HEK293 (cell line): ENCODE data around the gene DRC7.
A peak's percentile ranks its signal among the peaks of the same experiment; 100 is the strongest.

ENCODE experiments used
- CTCF ChIA-PET: fragments of 350-600 bp; formaldehyde crosslinking; extraction: SDS; loops from one replicate; lab custom pipeline; 2021; ENCODE audit warnings: antibody characterized with exemption; lab: Yijun Ruan, JAX
- POLR2A ChIA-PET: fragments of 300-600 bp; formaldehyde crosslinking; extraction: SDS; loops from one replicate; lab custom pipeline; 2020; ENCODE audit warnings: antibody characterized with exemption, inconsistent platforms; lab: Yijun Ruan, JAX
- H3K27ac ChIP-seq: fragments of 200-500 bp; sonication (Bioruptor generic); 2 replicates; pipeline ENCODE4 v1.5.1; 2014; ENCODE audit warnings: low read depth, low read length, control low read depth, inconsistent platforms; ENCODE audit errors: extremely low read depth
- H3K36me3 ChIP-seq, 2 experiments: fragments of 200-500 bp in 1 of 2; sonication (Bioruptor generic) in 1 of 2; 1 replicate in 1 of 2; 2 replicates in 1 of 2; pipeline ENCODE4 v1.5.1; 2014 to 2017; ENCODE audit warnings: inconsistent platforms in 2 of 2, low read length in 2 of 2; ENCODE audit not compliant: control insufficient read depth in 2 of 2, insufficient read depth in 1 of 2
- H3K4me1 ChIP-seq: fragments of 200-500 bp; sonication (Bioruptor generic); 2 replicates; pipeline ENCODE4 v1.5.1; 2014; ENCODE audit warnings: mild to moderate bottlenecking, low read length, inconsistent platforms; ENCODE audit not compliant: control insufficient read depth, insufficient read depth
- H3K4me3 ChIP-seq: 2 replicates; pipeline ENCODE4 v1.5.1; 2011; ENCODE audit warnings: low read depth, mild to moderate bottlenecking, control low read depth, low read length, moderate library complexity
- H3K9me3 ChIP-seq: fragments of 200-500 bp; sonication (Bioruptor generic); 2 replicates; pipeline ENCODE4 v1.5.1; 2014; ENCODE audit warnings: low read depth, low read length, inconsistent platforms; ENCODE audit not compliant: control insufficient read depth, insufficient read depth
- BCL11B ChIP-seq: fragments of 450-650 bp; formaldehyde crosslinking; IDR thresholded peaks from 2 replicates; pipeline ENCODE4 v1.5.1; 2016; ENCODE audit warnings: low read depth, missing biosample characterization, missing genetic modification characterization
- GLI4 ChIP-seq: fragments of 450-650 bp; formaldehyde crosslinking; IDR thresholded peaks from 2 replicates; pipeline ENCODE4 v1.5.1; 2016; ENCODE audit warnings: missing biosample characterization, missing genetic modification characterization
- KLF9 ChIP-seq: fragments of 450-650 bp; formaldehyde crosslinking; IDR thresholded peaks from 2 replicates; pipeline ENCODE4 v1.5.1; 2016; ENCODE audit warnings: missing biosample characterization, missing genetic modification characterization, low read depth
- OSR2 ChIP-seq: fragments of 450-650 bp; formaldehyde crosslinking; IDR thresholded peaks from 2 replicates; pipeline ENCODE4 v1.5.1; 2016; ENCODE audit warnings: missing biosample characterization, missing genetic modification characterization
- SCRT1 ChIP-seq: fragments of 450-650 bp; formaldehyde crosslinking; IDR thresholded peaks from 2 replicates; pipeline ENCODE4 v1.5.1; 2016; ENCODE audit warnings: missing biosample characterization, missing genetic modification characterization, borderline replicate concordance
- SP7 ChIP-seq: fragments of 450-650 bp; formaldehyde crosslinking; IDR thresholded peaks from 2 replicates; pipeline ENCODE4 v1.5.1; 2016; ENCODE audit warnings: missing biosample characterization, missing genetic modification characterization
- TRIM28 ChIP-seq: IDR thresholded peaks from 2 replicates; pipeline ENCODE4 v1.6.1; 2011; ENCODE audit warnings: low read length, control low read depth, borderline replicate concordance
- ZNF10 ChIP-seq: fragments of 450-650 bp; formaldehyde crosslinking; IDR thresholded peaks from 2 replicates; pipeline ENCODE4 v1.5.1; 2017; ENCODE audit warnings: missing biosample characterization, missing genetic modification characterization
- ZNF266 ChIP-seq: fragments of 450-650 bp; formaldehyde crosslinking; IDR thresholded peaks from 2 replicates; pipeline ENCODE4 v1.5.1; 2016; ENCODE audit warnings: missing biosample characterization, missing genetic modification characterization, low read depth
- ZNF311 ChIP-seq: fragments of 450-650 bp; formaldehyde crosslinking; IDR thresholded peaks from 2 replicates; pipeline ENCODE4 v1.5.1; 2017; ENCODE audit warnings: missing biosample characterization, missing genetic modification characterization, borderline replicate concordance
- ZNF354C ChIP-seq: fragments of 450-650 bp; formaldehyde crosslinking; IDR thresholded peaks from 2 replicates; pipeline ENCODE4 v1.5.1; 2016; ENCODE audit warnings: missing biosample characterization, missing genetic modification characterization, low read depth, borderline replicate concordance
- ZNF426 ChIP-seq: fragments of 450-650 bp; formaldehyde crosslinking; IDR thresholded peaks from 2 replicates; pipeline ENCODE4 v1.5.1; 2017; ENCODE audit warnings: missing biosample characterization, missing genetic modification characterization, mild to moderate bottlenecking, inconsistent platforms, moderate library complexity
- ZNF558 ChIP-seq: fragments of 450-650 bp; formaldehyde crosslinking; IDR thresholded peaks from 2 replicates; pipeline ENCODE4 v1.5.1; 2016; ENCODE audit warnings: missing biosample characterization, missing genetic modification characterization
- ZNF623 ChIP-seq: fragments of 450-650 bp; formaldehyde crosslinking; IDR thresholded peaks from 2 replicates; pipeline ENCODE4 v1.5.1; 2016; ENCODE audit warnings: missing biosample characterization, missing genetic modification characterization
- ZNF658 ChIP-seq: fragments of 450-650 bp; formaldehyde crosslinking; IDR thresholded peaks from 2 replicates; pipeline ENCODE4; 2016; ENCODE audit warnings: missing biosample characterization, missing genetic modification characterization
- ZNF747 ChIP-seq: fragments of 450-650 bp; formaldehyde crosslinking; IDR thresholded peaks from 2 replicates; pipeline ENCODE4 v1.5.1; 2016; ENCODE audit warnings: missing biosample characterization, missing genetic modification characterization
- ZNF768 ChIP-seq: fragments of 450-650 bp; formaldehyde crosslinking; IDR thresholded peaks from 2 replicates; pipeline ENCODE4 v1.5.1; 2018; ENCODE audit warnings: missing biosample characterization, mild to moderate bottlenecking, missing genetic modification characterization
- ZNF785 ChIP-seq: fragments of 450-650 bp; formaldehyde crosslinking; IDR thresholded peaks from 2 replicates; pipeline ENCODE4 v1.5.1; 2016; ENCODE audit warnings: missing biosample characterization, missing genetic modification characterization
- ZNF791 ChIP-seq: fragments of 450-650 bp; formaldehyde crosslinking; IDR thresholded peaks from 2 replicates; pipeline ENCODE4 v1.5.1; 2016; ENCODE audit warnings: missing biosample characterization, missing genetic modification characterization
- TF ChIP-seq, protein P1 (sequence below): fragments of 450-650 bp; formaldehyde crosslinking; IDR thresholded peaks from 2 replicates; pipeline ENCODE4 v1.5.1; 2016; ENCODE audit warnings: missing biosample characterization, missing genetic modification characterization, low read depth
- TF ChIP-seq, protein P2 (sequence below): fragments of 450-650 bp; formaldehyde crosslinking; IDR thresholded peaks from 2 replicates; pipeline ENCODE4 v1.5.1; 2016; ENCODE audit warnings: missing biosample characterization, missing genetic modification characterization

Gene DRC7

DNA sequence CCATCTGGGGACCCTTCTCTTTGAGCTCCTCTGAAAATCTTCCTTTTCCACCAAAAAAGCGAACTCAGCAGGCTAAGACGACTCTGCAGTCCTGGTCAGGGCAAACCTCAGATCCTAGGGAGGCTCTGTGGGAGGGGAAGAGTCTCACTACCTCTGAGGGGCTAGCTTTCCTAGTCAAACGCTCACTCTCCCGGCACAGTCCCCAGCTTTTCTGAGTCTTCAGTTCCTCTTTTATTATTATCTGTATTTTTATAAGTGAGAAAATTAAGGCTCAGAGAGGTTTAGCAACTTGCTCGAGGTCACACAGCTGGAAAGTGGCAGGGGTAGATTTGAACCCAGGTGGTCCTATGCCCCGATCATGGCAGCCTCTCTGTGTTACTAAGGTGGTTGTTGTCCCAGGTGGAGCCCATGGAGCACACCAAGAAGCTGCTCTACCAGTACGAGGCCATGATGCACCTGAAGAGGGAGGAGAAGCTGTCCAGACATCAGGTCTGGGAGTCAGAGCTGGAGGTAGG is 31.9 kb downstream of the DRC7 start:
- Histone ChIP-seq H3K36me3 (no peaks in the 10 kb centered on the region), H3K4me3 (no peak overlapping the region), H3K9me3 (no peaks in the 10 kb centered on the region), H3K4me1 (no peaks in the 10 kb centered on the region), H3K27ac (no peak overlapping the region)
- ChIA-PET CTCF (interaction anchor here (0.6 to 1.5 kb wide), 2 partner anchors 122 to 141 kb away, joined by 3 to 4 read pairs; no protein-coding TSS in a partner anchor), POLR2A (no interaction called here)
- no peak for TF ChIP-seq ZNF426
- TF ChIP-seq ZNF768 = peak; percentile 58; the same call in 1 of the 2 replicates
- no peak for TF ChIP-seq OSR2 (tag by site-specific recombination)

DNA sequence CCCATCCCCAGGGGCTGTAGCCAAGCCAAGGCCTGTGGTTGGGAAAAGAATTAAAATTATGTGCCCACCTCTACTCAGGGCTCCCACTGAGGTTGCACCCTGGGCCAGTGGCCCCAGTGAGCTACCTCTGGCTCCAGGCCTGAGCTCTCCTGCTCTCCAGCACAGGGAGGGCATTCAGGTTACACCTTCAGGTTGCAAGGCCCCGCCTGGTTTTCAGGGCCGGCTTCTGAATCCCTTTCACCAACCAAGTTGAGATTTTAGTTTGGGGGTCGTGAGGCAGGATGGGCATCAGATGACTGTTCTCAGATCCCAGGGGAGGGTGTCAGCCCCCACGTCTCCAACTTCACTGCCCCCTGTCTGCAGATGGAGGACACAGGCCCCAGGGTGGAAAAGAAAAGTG is 33.0 kb downstream of the DRC7 start:
- Histone ChIP-seq H3K4me1 (no peaks in the 10 kb centered on the region), H3K9me3 (no peaks in the 10 kb centered on the region), H3K27ac (no peak overlapping the region), H3K4me3 (no peak overlapping the region), H3K36me3 (no peaks in the 10 kb centered on the region)
- ChIA-PET POLR2A (no interaction called here), CTCF (interaction anchor here (1.0 kb wide), 1 partner anchor 9 kb away, joined by 3 read pairs; no protein-coding TSS in a partner anchor)
- no peak for TF ChIP-seq ZNF785 (tag by site-specific recombination)
- TF ChIP-seq ZNF658 (tag by site-specific recombination) = no peak
- TF ChIP-seq ZNF354C (tag by site-specific recombination) = no peak
- TF ChIP-seq, protein P1, sequence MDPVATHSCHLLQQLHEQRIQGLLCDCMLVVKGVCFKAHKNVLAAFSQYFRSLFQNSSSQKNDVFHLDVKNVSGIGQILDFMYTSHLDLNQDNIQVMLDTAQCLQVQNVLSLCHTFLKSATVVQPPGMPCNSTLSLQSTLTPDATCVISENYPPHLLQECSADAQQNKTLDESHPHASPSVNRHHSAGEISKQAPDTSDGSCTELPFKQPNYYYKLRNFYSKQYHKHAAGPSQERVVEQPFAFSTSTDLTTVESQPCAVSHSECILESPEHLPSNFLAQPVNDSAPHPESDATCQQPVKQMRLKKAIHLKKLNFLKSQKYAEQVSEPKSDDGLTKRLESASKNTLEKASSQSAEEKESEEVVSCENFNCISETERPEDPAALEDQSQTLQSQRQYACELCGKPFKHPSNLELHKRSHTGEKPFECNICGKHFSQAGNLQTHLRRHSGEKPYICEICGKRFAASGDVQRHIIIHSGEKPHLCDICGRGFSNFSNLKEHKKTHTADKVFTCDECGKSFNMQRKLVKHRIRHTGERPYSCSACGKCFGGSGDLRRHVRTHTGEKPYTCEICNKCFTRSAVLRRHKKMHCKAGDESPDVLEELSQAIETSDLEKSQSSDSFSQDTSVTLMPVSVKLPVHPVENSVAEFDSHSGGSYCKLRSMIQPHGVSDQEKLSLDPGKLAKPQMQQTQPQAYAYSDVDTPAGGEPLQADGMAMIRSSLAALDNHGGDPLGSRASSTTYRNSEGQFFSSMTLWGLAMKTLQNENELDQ (tag by site-specific recombination) = no peak
- no peak for TF ChIP-seq ZNF558 (tag by site-specific recombination)
- TF ChIP-seq ZNF10 (tag by site-specific recombination) = no peak
- no peak for TF ChIP-seq ZNF791 (tag by site-specific recombination)
- no peak for TF ChIP-seq ZNF311
- TF ChIP-seq SP7 = no peak
- TF ChIP-seq ZNF747 (tag by site-specific recombination) = no peak
- no peak for TF ChIP-seq ZNF426
- no peak for TF ChIP-seq GLI4 (tag by site-specific recombination)
- TF ChIP-seq SCRT1 (tag by site-specific recombination) = no peak
- TF ChIP-seq ZNF623 (tag by site-specific recombination) = no peak
- TF ChIP-seq ZNF266 (tag by site-specific recombination) = no peak
- TF ChIP-seq TRIM28 = no peak
- TF ChIP-seq BCL11B (tag by site-specific recombination) = no peak
- no peak for TF ChIP-seq KLF9 (tag by site-specific recombination)
- TF ChIP-seq, protein P2, sequence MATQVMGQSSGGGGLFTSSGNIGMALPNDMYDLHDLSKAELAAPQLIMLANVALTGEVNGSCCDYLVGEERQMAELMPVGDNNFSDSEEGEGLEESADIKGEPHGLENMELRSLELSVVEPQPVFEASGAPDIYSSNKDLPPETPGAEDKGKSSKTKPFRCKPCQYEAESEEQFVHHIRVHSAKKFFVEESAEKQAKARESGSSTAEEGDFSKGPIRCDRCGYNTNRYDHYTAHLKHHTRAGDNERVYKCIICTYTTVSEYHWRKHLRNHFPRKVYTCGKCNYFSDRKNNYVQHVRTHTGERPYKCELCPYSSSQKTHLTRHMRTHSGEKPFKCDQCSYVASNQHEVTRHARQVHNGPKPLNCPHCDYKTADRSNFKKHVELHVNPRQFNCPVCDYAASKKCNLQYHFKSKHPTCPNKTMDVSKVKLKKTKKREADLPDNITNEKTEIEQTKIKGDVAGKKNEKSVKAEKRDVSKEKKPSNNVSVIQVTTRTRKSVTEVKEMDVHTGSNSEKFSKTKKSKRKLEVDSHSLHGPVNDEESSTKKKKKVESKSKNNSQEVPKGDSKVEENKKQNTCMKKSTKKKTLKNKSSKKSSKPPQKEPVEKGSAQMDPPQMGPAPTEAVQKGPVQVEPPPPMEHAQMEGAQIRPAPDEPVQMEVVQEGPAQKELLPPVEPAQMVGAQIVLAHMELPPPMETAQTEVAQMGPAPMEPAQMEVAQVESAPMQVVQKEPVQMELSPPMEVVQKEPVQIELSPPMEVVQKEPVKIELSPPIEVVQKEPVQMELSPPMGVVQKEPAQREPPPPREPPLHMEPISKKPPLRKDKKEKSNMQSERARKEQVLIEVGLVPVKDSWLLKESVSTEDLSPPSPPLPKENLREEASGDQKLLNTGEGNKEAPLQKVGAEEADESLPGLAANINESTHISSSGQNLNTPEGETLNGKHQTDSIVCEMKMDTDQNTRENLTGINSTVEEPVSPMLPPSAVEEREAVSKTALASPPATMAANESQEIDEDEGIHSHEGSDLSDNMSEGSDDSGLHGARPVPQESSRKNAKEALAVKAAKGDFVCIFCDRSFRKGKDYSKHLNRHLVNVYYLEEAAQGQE (tag by site-specific recombination) = no peak
